H9 (cell line): ENCODE data around the gene HSD3B1. TPM values are rescaled to one million over a fixed set of nuclear protein-coding genes. Genes with fewer than 3 reads are reported as not detected.

Experiments
- DNase-seq: peaks from one replicate; pipeline ENCODE4 v3.0.0-alpha.2; 2017
- H2AFZ ChIP-seq: one replicate; pipeline ENCODE4 v1.6.1; 2013; ENCODE audit warnings: mild to moderate bottlenecking, low read length, control low read depth, moderate library complexity
- H2AK5ac ChIP-seq: 2 replicates; pipeline ENCODE4 v1.6.1; 2013; ENCODE audit warnings: low read length, control low read depth, mixed read lengths; ENCODE audit not compliant: insufficient read length
- H2BK120ac ChIP-seq: one replicate; pipeline ENCODE4 v1.6.1; 2013; ENCODE audit warnings: low read depth, mild to moderate bottlenecking, low read length, control low read depth, inconsistent platforms; ENCODE audit not compliant: poor library complexity, severe bottlenecking
- H2BK12ac ChIP-seq: 2 replicates; pipeline ENCODE4 v1.6.1; 2013; ENCODE audit warnings: low read length, control low read depth, mixed read lengths, low read depth; ENCODE audit not compliant: insufficient read length
- H2BK15ac ChIP-seq: 2 replicates; pipeline ENCODE4 v1.6.1; 2013; ENCODE audit warnings: low read depth, low read length, control low read depth
- H2BK20ac ChIP-seq: one replicate; pipeline ENCODE4 v1.6.1; 2013; ENCODE audit warnings: low read depth, mild to moderate bottlenecking, low read length, control low read depth, inconsistent platforms; ENCODE audit not compliant: poor library complexity, severe bottlenecking
- H2BK5ac ChIP-seq: 2 replicates; pipeline ENCODE4 v1.6.1; 2013; ENCODE audit warnings: low read length, control low read depth, mixed read lengths; ENCODE audit not compliant: insufficient read length
- H3K14ac ChIP-seq: 2 replicates; pipeline ENCODE4 v1.6.1; 2013; ENCODE audit warnings: low read length, control low read depth; ENCODE audit not compliant: insufficient read depth
- H3K18ac ChIP-seq: 2 replicates; pipeline ENCODE4 v1.6.1; 2013; ENCODE audit warnings: low read depth, mild to moderate bottlenecking, mixed read lengths, low read length, control low read depth; ENCODE audit not compliant: insufficient read length
- H3K23ac ChIP-seq: 2 replicates; pipeline ENCODE4 v1.6.1; 2013; ENCODE audit warnings: low read length, control low read depth, mixed read lengths, low read depth; ENCODE audit not compliant: insufficient read length
- H3K23me2 ChIP-seq: 2 replicates; pipeline ENCODE4 v1.6.1; 2013; ENCODE audit warnings: low read depth, mild to moderate bottlenecking, mixed read lengths, low read length, control low read depth; ENCODE audit not compliant: insufficient read length, poor library complexity, severe bottlenecking
- H3K27ac ChIP-seq: 2 replicates; pipeline ENCODE4 v1.5.1; 2013; ENCODE audit warnings: low read length, control low read depth, mixed read lengths, low read depth; ENCODE audit not compliant: insufficient read length
- H3K27me3 ChIP-seq: 2 replicates; pipeline ENCODE4 v1.6.1; 2013; ENCODE audit warnings: low read length, control low read depth, inconsistent platforms; ENCODE audit not compliant: insufficient read depth
- H3K4ac ChIP-seq: 2 replicates; pipeline ENCODE4 v1.6.1; 2013; ENCODE audit warnings: low read depth, mild to moderate bottlenecking, control low read depth, inconsistent platforms, low read length, moderate library complexity
- H3K4me1 ChIP-seq: 2 replicates; pipeline ENCODE4 v1.6.1; 2013; ENCODE audit warnings: low read length, control low read depth, inconsistent platforms; ENCODE audit not compliant: insufficient read depth
- H3K4me2 ChIP-seq: 2 replicates; pipeline ENCODE4 v1.6.1; 2013; ENCODE audit warnings: low read length, control low read depth, mixed read lengths; ENCODE audit not compliant: insufficient read length, insufficient read depth
- H3K56ac ChIP-seq: 2 replicates; pipeline ENCODE4 v1.6.1; 2013; ENCODE audit warnings: low read depth, mild to moderate bottlenecking, mixed read lengths, low read length, control low read depth; ENCODE audit not compliant: insufficient read length
- H3K79me1 ChIP-seq: 2 replicates; pipeline ENCODE4 v1.6.1; 2013; ENCODE audit warnings: low read depth, mild to moderate bottlenecking, moderate library complexity, low read length, control low read depth, inconsistent platforms; ENCODE audit not compliant: insufficient read depth, poor library complexity, severe bottlenecking
- H3K79me2 ChIP-seq: 2 replicates; pipeline ENCODE4 v1.6.1; 2013; ENCODE audit warnings: low read length, control low read depth, inconsistent platforms; ENCODE audit not compliant: insufficient read depth
- H3K9ac ChIP-seq: 2 replicates; pipeline ENCODE4 v1.6.1; 2013; ENCODE audit warnings: low read length, control low read depth, mixed read lengths; ENCODE audit not compliant: insufficient read length; ENCODE audit errors: extremely low read depth
- H3K9me3 ChIP-seq: one replicate; pipeline ENCODE4 v1.6.1; 2013; ENCODE audit warnings: low read depth, low read length, inconsistent platforms; ENCODE audit not compliant: control insufficient read depth
- H3T11ph ChIP-seq: one replicate; pipeline ENCODE4 v1.6.1; 2013; ENCODE audit warnings: mild to moderate bottlenecking, low read length, control low read depth, inconsistent platforms
- H4K20me1 ChIP-seq: one replicate; pipeline ENCODE4 v1.6.1; 2013; ENCODE audit not compliant: control insufficient read depth, insufficient read length, insufficient read depth
- H4K5ac ChIP-seq: 2 replicates; pipeline ENCODE4 v1.6.1; 2013; ENCODE audit warnings: low read depth, mild to moderate bottlenecking, mixed read lengths, low read length, control low read depth; ENCODE audit not compliant: insufficient read length
- H4K8ac ChIP-seq: replicated peaks from 2 replicates; pipeline ENCODE4 v1.6.1; 2013; ENCODE audit warnings: low read length, control low read depth, mixed read lengths, low read depth; ENCODE audit not compliant: insufficient read length
- H4K91ac ChIP-seq: 2 replicates; pipeline ENCODE4 v1.6.1; 2013; ENCODE audit warnings: low read depth, mild to moderate bottlenecking, moderate library complexity, mixed read lengths, low read length, control low read depth; ENCODE audit not compliant: insufficient read length
- H3K27ac Mint-ChIP-seq, 3 experiments: 2 replicates in 2 of 3; 3 replicates in 1 of 3; pipeline ENCODE4 v1.8.0; 2020 to 2021; ENCODE audit warnings: mixed read lengths in 3 of 3, mild to moderate bottlenecking in 1 of 3, moderate library complexity in 1 of 3
- H3K27me3 Mint-ChIP-seq: 2 replicates; pipeline ENCODE4 v1.8.0; 2021; ENCODE audit warnings: low read depth, mild to moderate bottlenecking, moderate library complexity, mixed read lengths
- H3K36me3 Mint-ChIP-seq, 3 experiments: 2 replicates in 2 of 3; 3 replicates in 1 of 3; pipeline ENCODE4 v1.8.0; 2020 to 2021; ENCODE audit warnings: low read depth in 3 of 3, mixed read lengths in 3 of 3; ENCODE audit not compliant: insufficient read depth in 1 of 3
- H3K4me1 Mint-ChIP-seq, 2 experiments: 2 replicates each; pipeline ENCODE4 v1.8.0; 2020; ENCODE audit warnings: mixed read lengths in 2 of 2
- H3K4me3 Mint-ChIP-seq, 2 experiments: 2 replicates in 1 of 2; 3 replicates in 1 of 2; pipeline ENCODE4 v1.8.0; 2020 to 2021; ENCODE audit warnings: mild to moderate bottlenecking in 2 of 2, mixed read lengths in 2 of 2, moderate library complexity in 1 of 2
- H3K9me3 Mint-ChIP-seq, 2 experiments: 2 replicates in 1 of 2; 3 replicates in 1 of 2; pipeline ENCODE4 v1.8.0; 2020; ENCODE audit warnings: mild to moderate bottlenecking in 2 of 2, mixed read lengths in 2 of 2, moderate library complexity in 1 of 2
- WGBS: extraction: QIAGEN DNeasy Blood & Tissue Kit; methylation state at CpG from one replicate; pipeline ENCODE4 v1.1.7; 2013; ENCODE audit warnings: missing lambda C conversion rate, low lambda C conversion rate, mixed read lengths; ENCODE audit not compliant: insufficient read length; ENCODE audit errors: extremely low coverage; 5-methylcytosine and 5-hydroxymethylcytosine counted together
- total RNA-seq: library from RNA; stranded (reverse); gene quantifications from 2 replicates; pipeline ENCODE4 v1.2.1, GENCODE V29; 2021
- TF ChIP-seq, protein P1 (sequence below): fragments of 200-600 bp; sonication (generic); conservative IDR thresholded peaks from 3 replicates; pipeline ENCODE4 v1.8.0; 2021; ENCODE audit warnings: antibody characterized with exemption, mild to moderate bottlenecking

Gene HSD3B1
- total RNA-seq, 1 experiment from 2014 or later, result not detected

DNA sequence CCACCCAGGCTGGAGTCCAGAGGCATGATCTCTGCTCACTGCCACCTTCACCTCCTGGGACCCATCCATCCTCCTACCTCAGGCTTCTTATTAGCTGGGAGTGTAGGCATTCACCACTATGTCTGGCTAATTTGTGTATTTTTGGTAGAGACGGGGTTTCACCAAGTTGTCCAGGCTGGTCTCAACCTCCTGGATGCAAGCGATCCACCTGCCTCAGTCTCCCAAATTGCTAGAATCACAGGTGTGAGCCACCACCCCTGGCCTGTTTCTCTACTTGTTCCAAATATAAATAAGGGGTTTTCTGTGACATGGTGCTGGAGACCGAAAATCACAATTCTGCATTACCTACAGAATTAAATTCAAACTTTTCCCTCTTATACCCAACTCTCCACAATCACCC, 36.6 kb upstream of the HSD3B1 start:
- no peak overlapping the region for H3K4ac ChIP-seq
- no peak overlapping the region for H3K23ac ChIP-seq
- no peaks in the 10 kb centered on the region for H3K27me3 ChIP-seq
- no peak overlapping the region for H3K4me2 ChIP-seq
- no peak overlapping the region for H3K14ac ChIP-seq
- Mint-ChIP-seq H3K27me3 (peaks cover 5% of the 10 kb centered on the region), H3K27ac (no peak overlapping the region), H3K4me3 (no peak overlapping the region), H3K4me1 (peaks cover 3 to 12% of the 10 kb centered on the region in 2 experiments; a peak in 3 of 4 replicates), H3K36me3 (no peaks in the 10 kb centered on the region), H3K9me3 (no peaks in the 10 kb centered on the region)
- no peak overlapping the region for H2BK15ac ChIP-seq
- H4K20me1 ChIP-seq, result no peaks in the 10 kb centered on the region
- H2BK120ac ChIP-seq, result no peak overlapping the region
- no peak overlapping the region for H3T11ph ChIP-seq
- H2BK5ac ChIP-seq, result no peak overlapping the region
- H4K91ac ChIP-seq, result no peak overlapping the region
- WGBS, result no CpG with 5 or more reads among the region's 3 CpGs
- H2BK12ac ChIP-seq, result no peak overlapping the region
- TF ChIP-seq, protein P1, sequence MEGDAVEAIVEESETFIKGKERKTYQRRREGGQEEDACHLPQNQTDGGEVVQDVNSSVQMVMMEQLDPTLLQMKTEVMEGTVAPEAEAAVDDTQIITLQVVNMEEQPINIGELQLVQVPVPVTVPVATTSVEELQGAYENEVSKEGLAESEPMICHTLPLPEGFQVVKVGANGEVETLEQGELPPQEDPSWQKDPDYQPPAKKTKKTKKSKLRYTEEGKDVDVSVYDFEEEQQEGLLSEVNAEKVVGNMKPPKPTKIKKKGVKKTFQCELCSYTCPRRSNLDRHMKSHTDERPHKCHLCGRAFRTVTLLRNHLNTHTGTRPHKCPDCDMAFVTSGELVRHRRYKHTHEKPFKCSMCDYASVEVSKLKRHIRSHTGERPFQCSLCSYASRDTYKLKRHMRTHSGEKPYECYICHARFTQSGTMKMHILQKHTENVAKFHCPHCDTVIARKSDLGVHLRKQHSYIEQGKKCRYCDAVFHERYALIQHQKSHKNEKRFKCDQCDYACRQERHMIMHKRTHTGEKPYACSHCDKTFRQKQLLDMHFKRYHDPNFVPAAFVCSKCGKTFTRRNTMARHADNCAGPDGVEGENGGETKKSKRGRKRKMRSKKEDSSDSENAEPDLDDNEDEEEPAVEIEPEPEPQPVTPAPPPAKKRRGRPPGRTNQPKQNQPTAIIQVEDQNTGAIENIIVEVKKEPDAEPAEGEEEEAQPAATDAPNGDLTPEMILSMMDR, result no peak
- H2BK20ac ChIP-seq, result no peak overlapping the region
- no peak overlapping the region for H3K9ac ChIP-seq
- no peak overlapping the region for H3K18ac ChIP-seq
- H4K5ac ChIP-seq, result no peak overlapping the region
- no peaks in the 10 kb centered on the region for H3K79me1 ChIP-seq
- no peak overlapping the region for H3K56ac ChIP-seq
- peaks cover 3% of the 10 kb centered on the region; the same call in 1 of the 2 replicates for H3K4me1 ChIP-seq
- H2AFZ ChIP-seq, result no peak overlapping the region
- no peak overlapping the region for H3K27ac ChIP-seq
- DNase-seq, result no peak
- H4K8ac ChIP-seq, result no peak overlapping the region
- no peak overlapping the region for H2AK5ac ChIP-seq
- H3K79me2 ChIP-seq, result no peaks in the 10 kb centered on the region
- no peaks in the 10 kb centered on the region for H3K9me3 ChIP-seq
- H3K23me2 ChIP-seq, result no peaks in the 10 kb centered on the region
